H9 (cell line): ENCODE results near the gene ADI1. TPM values are rescaled to one million over a fixed set of nuclear protein-coding genes. Genes with fewer than 3 reads are reported as not detected.

Experiments used
- DNase-seq: peaks from one replicate; pipeline ENCODE4 v3.0.0-alpha.2; 2017
- H2AFZ ChIP-seq: one replicate; pipeline ENCODE4 v1.6.1; 2013; ENCODE audit warnings: mild to moderate bottlenecking, low read length, control low read depth, moderate library complexity
- H2AK5ac ChIP-seq: 2 replicates; pipeline ENCODE4 v1.6.1; 2013; ENCODE audit warnings: low read length, control low read depth, mixed read lengths; ENCODE audit not compliant: insufficient read length
- H2BK120ac ChIP-seq: one replicate; pipeline ENCODE4 v1.6.1; 2013; ENCODE audit warnings: low read depth, mild to moderate bottlenecking, low read length, control low read depth, inconsistent platforms; ENCODE audit not compliant: poor library complexity, severe bottlenecking
- H2BK12ac ChIP-seq: 2 replicates; pipeline ENCODE4 v1.6.1; 2013; ENCODE audit warnings: low read length, control low read depth, mixed read lengths, low read depth; ENCODE audit not compliant: insufficient read length
- H2BK15ac ChIP-seq: 2 replicates; pipeline ENCODE4 v1.6.1; 2013; ENCODE audit warnings: low read depth, low read length, control low read depth
- H2BK20ac ChIP-seq: one replicate; pipeline ENCODE4 v1.6.1; 2013; ENCODE audit warnings: low read depth, mild to moderate bottlenecking, low read length, control low read depth, inconsistent platforms; ENCODE audit not compliant: poor library complexity, severe bottlenecking
- H2BK5ac ChIP-seq: 2 replicates; pipeline ENCODE4 v1.6.1; 2013; ENCODE audit warnings: low read length, control low read depth, mixed read lengths; ENCODE audit not compliant: insufficient read length
- H3K14ac ChIP-seq: 2 replicates; pipeline ENCODE4 v1.6.1; 2013; ENCODE audit warnings: low read length, control low read depth; ENCODE audit not compliant: insufficient read depth
- H3K18ac ChIP-seq: 2 replicates; pipeline ENCODE4 v1.6.1; 2013; ENCODE audit warnings: low read depth, mild to moderate bottlenecking, mixed read lengths, low read length, control low read depth; ENCODE audit not compliant: insufficient read length
- H3K23ac ChIP-seq: 2 replicates; pipeline ENCODE4 v1.6.1; 2013; ENCODE audit warnings: low read length, control low read depth, mixed read lengths, low read depth; ENCODE audit not compliant: insufficient read length
- H3K23me2 ChIP-seq: 2 replicates; pipeline ENCODE4 v1.6.1; 2013; ENCODE audit warnings: low read depth, mild to moderate bottlenecking, mixed read lengths, low read length, control low read depth; ENCODE audit not compliant: insufficient read length, poor library complexity, severe bottlenecking
- H3K27ac ChIP-seq: 2 replicates; pipeline ENCODE4 v1.5.1; 2013; ENCODE audit warnings: low read length, control low read depth, mixed read lengths, low read depth; ENCODE audit not compliant: insufficient read length
- H3K27me3 ChIP-seq: 2 replicates; pipeline ENCODE4 v1.6.1; 2013; ENCODE audit warnings: low read length, control low read depth, inconsistent platforms; ENCODE audit not compliant: insufficient read depth
- H3K4ac ChIP-seq: 2 replicates; pipeline ENCODE4 v1.6.1; 2013; ENCODE audit warnings: low read depth, mild to moderate bottlenecking, control low read depth, inconsistent platforms, low read length, moderate library complexity
- H3K4me1 ChIP-seq: 2 replicates; pipeline ENCODE4 v1.6.1; 2013; ENCODE audit warnings: low read length, control low read depth, inconsistent platforms; ENCODE audit not compliant: insufficient read depth
- H3K4me2 ChIP-seq: 2 replicates; pipeline ENCODE4 v1.6.1; 2013; ENCODE audit warnings: low read length, control low read depth, mixed read lengths; ENCODE audit not compliant: insufficient read length, insufficient read depth
- H3K56ac ChIP-seq: 2 replicates; pipeline ENCODE4 v1.6.1; 2013; ENCODE audit warnings: low read depth, mild to moderate bottlenecking, mixed read lengths, low read length, control low read depth; ENCODE audit not compliant: insufficient read length
- H3K79me1 ChIP-seq: 2 replicates; pipeline ENCODE4 v1.6.1; 2013; ENCODE audit warnings: low read depth, mild to moderate bottlenecking, moderate library complexity, low read length, control low read depth, inconsistent platforms; ENCODE audit not compliant: insufficient read depth, poor library complexity, severe bottlenecking
- H3K79me2 ChIP-seq: 2 replicates; pipeline ENCODE4 v1.6.1; 2013; ENCODE audit warnings: low read length, control low read depth, inconsistent platforms; ENCODE audit not compliant: insufficient read depth
- H3K9ac ChIP-seq: 2 replicates; pipeline ENCODE4 v1.6.1; 2013; ENCODE audit warnings: low read length, control low read depth, mixed read lengths; ENCODE audit not compliant: insufficient read length; ENCODE audit errors: extremely low read depth
- H3K9me3 ChIP-seq: one replicate; pipeline ENCODE4 v1.6.1; 2013; ENCODE audit warnings: low read depth, low read length, inconsistent platforms; ENCODE audit not compliant: control insufficient read depth
- H3T11ph ChIP-seq: one replicate; pipeline ENCODE4 v1.6.1; 2013; ENCODE audit warnings: mild to moderate bottlenecking, low read length, control low read depth, inconsistent platforms
- H4K20me1 ChIP-seq: one replicate; pipeline ENCODE4 v1.6.1; 2013; ENCODE audit not compliant: control insufficient read depth, insufficient read length, insufficient read depth
- H4K5ac ChIP-seq: 2 replicates; pipeline ENCODE4 v1.6.1; 2013; ENCODE audit warnings: low read depth, mild to moderate bottlenecking, mixed read lengths, low read length, control low read depth; ENCODE audit not compliant: insufficient read length
- H4K8ac ChIP-seq: replicated peaks from 2 replicates; pipeline ENCODE4 v1.6.1; 2013; ENCODE audit warnings: low read length, control low read depth, mixed read lengths, low read depth; ENCODE audit not compliant: insufficient read length
- H4K91ac ChIP-seq: 2 replicates; pipeline ENCODE4 v1.6.1; 2013; ENCODE audit warnings: low read depth, mild to moderate bottlenecking, moderate library complexity, mixed read lengths, low read length, control low read depth; ENCODE audit not compliant: insufficient read length
- H3K27ac Mint-ChIP-seq, 3 experiments: 2 replicates in 2 of 3; 3 replicates in 1 of 3; pipeline ENCODE4 v1.8.0; 2020 to 2021; ENCODE audit warnings: mixed read lengths in 3 of 3, mild to moderate bottlenecking in 1 of 3, moderate library complexity in 1 of 3
- H3K27me3 Mint-ChIP-seq: 2 replicates; pipeline ENCODE4 v1.8.0; 2021; ENCODE audit warnings: low read depth, mild to moderate bottlenecking, moderate library complexity, mixed read lengths
- H3K36me3 Mint-ChIP-seq, 3 experiments: 2 replicates in 2 of 3; 3 replicates in 1 of 3; pipeline ENCODE4 v1.8.0; 2020 to 2021; ENCODE audit warnings: low read depth in 3 of 3, mixed read lengths in 3 of 3; ENCODE audit not compliant: insufficient read depth in 1 of 3
- H3K4me1 Mint-ChIP-seq, 2 experiments: 2 replicates each; pipeline ENCODE4 v1.8.0; 2020; ENCODE audit warnings: mixed read lengths in 2 of 2
- H3K4me3 Mint-ChIP-seq, 2 experiments: 2 replicates in 1 of 2; 3 replicates in 1 of 2; pipeline ENCODE4 v1.8.0; 2020 to 2021; ENCODE audit warnings: mild to moderate bottlenecking in 2 of 2, mixed read lengths in 2 of 2, moderate library complexity in 1 of 2
- H3K9me3 Mint-ChIP-seq, 2 experiments: 2 replicates in 1 of 2; 3 replicates in 1 of 2; pipeline ENCODE4 v1.8.0; 2020; ENCODE audit warnings: mild to moderate bottlenecking in 2 of 2, mixed read lengths in 2 of 2, moderate library complexity in 1 of 2
- CTCF ChIP-seq: fragments of 200-600 bp; sonication (generic); conservative IDR thresholded peaks from 3 replicates; pipeline ENCODE4 v1.8.0; 2021; ENCODE audit warnings: antibody characterized with exemption, mild to moderate bottlenecking
- WGBS: extraction: QIAGEN DNeasy Blood & Tissue Kit; methylation state at CpG from one replicate; pipeline ENCODE4 v1.1.7; 2013; ENCODE audit warnings: missing lambda C conversion rate, low lambda C conversion rate, mixed read lengths; ENCODE audit not compliant: insufficient read length; ENCODE audit errors: extremely low coverage; 5-methylcytosine and 5-hydroxymethylcytosine counted together
- total RNA-seq: library from RNA; stranded (reverse); gene quantifications from 2 replicates; pipeline ENCODE4 v1.2.1, GENCODE V29; 2021

The ADI1 gene
- total RNA-seq, 1 experiment from 2014 or later, result 23.4 TPM

DNA sequence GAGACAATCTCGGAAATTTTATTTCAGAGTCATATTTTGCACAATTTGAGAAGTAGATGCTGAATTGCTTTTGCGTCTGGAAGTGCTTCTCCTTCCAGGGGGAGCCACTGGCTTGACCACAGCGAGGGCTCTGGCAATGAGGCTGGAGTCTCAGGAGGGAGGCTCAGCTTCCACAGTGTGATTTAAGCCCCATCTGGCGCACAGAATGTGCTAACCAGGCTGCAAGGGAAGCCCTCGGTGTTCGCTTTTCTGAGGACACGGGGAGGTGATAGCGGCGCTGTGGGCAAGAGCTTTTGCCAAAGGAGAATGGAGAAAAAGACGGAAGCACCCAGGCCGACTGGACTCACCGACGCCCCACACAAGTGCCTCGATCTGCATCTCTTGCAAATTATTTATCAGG, 52.4 kb downstream of the ADI1 start:
- no peak overlapping the region for H3K4me2 ChIP-seq
- H3K36me3 Mint-ChIP-seq, result peaks cover 17 to 42% (median 22%) of the 10 kb centered on the region in 3 experiments; a peak in 6 of 7 replicates
- no CpG with 5 or more reads among the region's 14 CpGs for WGBS
- no peak overlapping the region for H3K18ac ChIP-seq
- no peak for TF ChIP-seq CTCF
- H3K14ac ChIP-seq, result no peak overlapping the region
- H3K9me3 Mint-ChIP-seq, result no peaks in the 10 kb centered on the region
- no peak overlapping the region for H2BK12ac ChIP-seq
- H4K20me1 ChIP-seq, result no peaks in the 10 kb centered on the region
- H3K4me1 Mint-ChIP-seq, result peaks cover 8 to 15% of the 10 kb centered on the region in 2 experiments
- no peaks in the 10 kb centered on the region for H3K27me3 Mint-ChIP-seq
- H4K8ac ChIP-seq, result no peak overlapping the region
- H3K27me3 ChIP-seq, result no peaks in the 10 kb centered on the region
- DNase-seq, result no peak
- H4K91ac ChIP-seq, result no peak overlapping the region
- H3K23me2 ChIP-seq, result no peaks in the 10 kb centered on the region
- H3T11ph ChIP-seq, result no peak overlapping the region
- H3K79me1 ChIP-seq, result no peaks in the 10 kb centered on the region
- no peak overlapping the region for H2BK5ac ChIP-seq
- no peak overlapping the region for H2BK20ac ChIP-seq
- H3K79me2 ChIP-seq, result no peaks in the 10 kb centered on the region
- H3K23ac ChIP-seq, result no peak overlapping the region
- no peak overlapping the region for H2BK120ac ChIP-seq
- no peak overlapping the region for H2AK5ac ChIP-seq
- H3K4me3 Mint-ChIP-seq, result no peak overlapping the region
- no peaks in the 10 kb centered on the region for H3K4me1 ChIP-seq
- H2BK15ac ChIP-seq, result no peak overlapping the region
- H4K5ac ChIP-seq, result no peak overlapping the region
- H2AFZ ChIP-seq, result no peak overlapping the region
- H3K9ac ChIP-seq, result no peak overlapping the region
- H3K4ac ChIP-seq, result no peak overlapping the region
- H3K27ac ChIP-seq, result no peak overlapping the region
- no peaks in the 10 kb centered on the region for H3K9me3 ChIP-seq
- H3K56ac ChIP-seq, result no peak overlapping the region
- H3K27ac Mint-ChIP-seq, result no peak overlapping the region
